Activated T-cell treated with anti-CD3 and anti-CD28 coated beads, Interleukin-2, amount 50 U/mL, for 24 hours (primary cell): ENCODE data around the gene MGMT.

Experiments used
- DNase-seq: peaks from one replicate; pipeline ENCODE4 v3.0.0-alpha.2; 2020
- H3K27ac Mint-ChIP-seq: 2 replicates; pipeline ENCODE4 v1.8.0; 2020; ENCODE audit warnings: mild to moderate bottlenecking, mixed read lengths
- H3K27me3 Mint-ChIP-seq: 2 replicates; pipeline ENCODE4 v1.8.0; 2020; ENCODE audit warnings: mixed read lengths
- H3K36me3 Mint-ChIP-seq: 2 replicates; pipeline ENCODE4 v1.8.0; 2020; ENCODE audit warnings: low read depth, mixed read lengths
- H3K4me1 Mint-ChIP-seq: 2 replicates; pipeline ENCODE4 v1.8.0; 2020; ENCODE audit warnings: low read depth, mixed read lengths
- H3K4me3 Mint-ChIP-seq: 2 replicates; pipeline ENCODE4 v1.8.0; 2020; ENCODE audit warnings: mild to moderate bottlenecking, moderate library complexity, mixed read lengths
- H3K9me3 Mint-ChIP-seq: 2 replicates; pipeline ENCODE4 v1.8.0; 2020; ENCODE audit warnings: mixed read lengths

MGMT gene

DNA sequence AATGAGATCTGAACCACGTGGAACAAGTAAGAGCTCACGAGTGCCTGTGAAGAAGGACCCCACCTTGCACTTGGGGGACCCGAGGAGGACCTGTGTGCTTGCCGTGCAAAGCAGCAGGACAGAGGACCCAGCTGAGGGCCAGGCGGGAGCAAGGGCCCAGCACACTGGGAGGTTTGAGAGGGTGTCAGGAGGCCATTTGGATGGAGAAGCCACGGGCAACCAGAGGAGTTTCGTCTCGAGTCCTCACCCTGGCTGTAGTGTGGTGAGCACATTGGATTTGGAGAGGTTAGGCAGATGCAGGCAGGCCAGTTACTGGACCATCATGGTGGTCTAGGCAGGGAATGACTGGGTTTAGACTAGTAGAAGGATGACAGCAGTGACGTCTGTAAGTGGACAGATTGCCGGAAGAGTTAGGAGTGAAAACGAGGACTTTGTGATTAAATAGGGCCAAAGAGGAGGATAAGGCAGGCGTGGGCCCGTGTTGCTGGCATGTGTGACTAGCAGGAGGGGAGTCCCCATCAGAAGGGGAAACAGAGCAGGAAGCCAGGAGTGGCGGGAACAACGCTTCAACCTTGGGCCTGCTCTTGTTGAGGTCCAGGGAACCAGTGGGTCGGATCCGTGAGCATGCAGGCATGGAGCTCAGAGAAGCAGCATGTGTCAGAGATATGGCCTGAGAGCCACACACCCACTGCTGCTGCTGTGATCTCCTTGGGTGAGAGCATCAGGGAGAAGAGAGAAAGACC is 208.2 kb downstream of the MGMT start:
- Mint-ChIP-seq H3K27me3 (no peaks in the 10 kb centered on the region), H3K36me3 (peaks cover 80% of the 10 kb centered on the region), H3K27ac (no peak overlapping the region), H3K4me3 (no peak overlapping the region), H3K9me3 (peaks cover 15% of the 10 kb centered on the region), H3K4me1 (no peaks in the 10 kb centered on the region)
- no peak for DNase-seq

DNA sequence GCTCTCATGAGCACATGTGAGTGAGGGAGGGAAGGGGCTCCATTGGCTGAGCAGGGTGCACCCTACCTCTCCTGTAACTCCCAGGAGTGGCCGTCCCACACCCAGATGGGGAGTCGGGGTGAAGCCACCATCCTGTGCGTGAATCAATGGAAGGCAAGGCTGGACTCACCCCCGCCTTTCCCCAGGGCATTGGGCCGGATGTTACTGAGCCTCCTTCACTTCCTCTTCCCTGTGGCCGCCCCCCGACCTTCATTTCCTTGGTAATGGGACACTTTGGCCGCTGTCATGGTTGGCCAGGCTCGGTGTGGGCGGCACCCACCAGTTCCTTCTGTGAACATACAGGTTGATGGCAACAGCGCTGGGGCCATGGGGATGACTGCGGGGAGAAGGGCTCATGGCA is 209.0 kb downstream of the MGMT start:
- Mint-ChIP-seq H3K4me3 (no peak overlapping the region), H3K36me3 (peaks cover 79% of the 10 kb centered on the region), H3K4me1 (no peaks in the 10 kb centered on the region), H3K27me3 (no peaks in the 10 kb centered on the region), H3K9me3 (peaks cover 15% of the 10 kb centered on the region), H3K27ac (no peak overlapping the region)
- DNase-seq = no peak

DNA sequence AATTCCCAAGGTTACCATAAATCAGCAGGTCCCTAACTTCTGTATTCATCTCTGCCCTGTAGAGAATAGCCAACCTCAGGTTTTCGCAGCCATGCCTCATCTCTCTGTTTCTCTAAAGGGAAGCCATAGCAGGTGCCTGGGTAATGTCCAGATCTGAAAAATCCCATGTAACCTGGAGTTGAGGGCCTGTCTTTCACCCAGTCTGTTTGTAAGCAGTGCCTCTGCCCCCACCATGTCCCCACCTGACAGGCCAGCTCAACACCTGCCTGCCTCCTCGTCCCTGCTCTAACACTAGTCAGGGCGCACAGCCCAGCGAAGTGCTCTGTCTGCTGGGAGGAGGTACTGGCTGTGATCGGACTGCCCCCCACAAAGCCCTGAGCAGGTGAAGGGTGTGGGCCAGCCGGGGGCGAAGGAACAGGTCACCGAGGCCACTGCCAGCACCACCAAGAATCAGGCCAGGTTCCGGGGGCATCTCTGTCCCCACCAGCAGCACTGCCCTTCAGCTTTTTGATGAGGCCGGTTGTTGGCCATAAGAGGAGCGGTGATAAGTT is 210.4 kb downstream of the MGMT start:
- Mint-ChIP-seq H3K27me3 (no peaks in the 10 kb centered on the region), H3K9me3 (peaks cover 15% of the 10 kb centered on the region), H3K4me3 (no peak overlapping the region), H3K36me3 (peaks cover 75% of the 10 kb centered on the region), H3K27ac (no peak overlapping the region), H3K4me1 (no peaks in the 10 kb centered on the region)
- no peak for DNase-seq

DNA sequence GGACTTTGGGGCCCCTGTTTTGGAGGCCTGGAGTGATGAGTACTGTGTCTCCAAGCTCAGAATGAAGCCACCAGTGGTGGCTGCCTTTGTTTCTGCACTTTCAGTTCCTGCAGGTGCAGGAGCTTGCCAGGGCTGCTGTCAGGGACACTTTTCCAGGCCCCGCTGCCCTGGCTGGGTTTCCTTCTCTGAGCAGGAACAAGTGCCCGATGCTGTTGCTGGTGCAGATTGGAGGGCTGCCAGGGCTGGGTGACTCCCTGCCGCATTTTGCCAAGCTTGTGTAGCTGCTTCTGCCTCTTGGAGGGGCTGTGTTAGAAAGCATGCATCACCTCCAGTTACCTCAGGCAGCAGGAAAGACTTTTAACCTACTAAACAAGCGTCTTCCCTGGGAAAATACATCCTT is 211.1 kb downstream of the MGMT start:
- Mint-ChIP-seq H3K9me3 (peaks cover 15% of the 10 kb centered on the region), H3K36me3 (peaks cover 67% of the 10 kb centered on the region), H3K27ac (no peak overlapping the region), H3K4me1 (no peaks in the 10 kb centered on the region), H3K4me3 (no peak overlapping the region), H3K27me3 (no peaks in the 10 kb centered on the region)
- no peak for DNase-seq

DNA sequence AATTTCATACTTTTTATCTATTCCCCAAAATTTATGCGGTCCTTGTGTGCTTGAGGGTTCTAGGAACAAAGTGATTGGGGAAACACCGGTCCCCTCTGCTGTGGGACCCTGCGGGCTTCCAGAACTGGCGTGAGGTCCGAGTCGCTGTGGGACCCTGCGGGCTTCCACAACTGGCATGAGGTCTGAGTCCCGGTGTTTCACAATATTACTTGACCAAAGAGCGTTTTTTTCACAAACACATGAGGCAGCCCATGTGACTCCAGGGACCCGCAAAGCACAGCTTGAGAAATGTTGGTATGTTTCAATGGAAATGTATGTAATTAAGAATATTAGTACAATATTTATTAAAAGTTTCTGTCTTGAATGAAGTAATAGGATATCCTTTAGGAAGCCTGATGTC is 212.2 kb downstream of the MGMT start:
- peaks cover 15% of the 10 kb centered on the region for H3K9me3 Mint-ChIP-seq
- H3K36me3 Mint-ChIP-seq = peaks cover 65% of the 10 kb centered on the region
- no peak for DNase-seq
- H3K4me1 Mint-ChIP-seq = no peaks in the 10 kb centered on the region
- no peak overlapping the region for H3K27ac Mint-ChIP-seq
- no peak overlapping the region for H3K4me3 Mint-ChIP-seq
- H3K27me3 Mint-ChIP-seq = no peaks in the 10 kb centered on the region

DNA sequence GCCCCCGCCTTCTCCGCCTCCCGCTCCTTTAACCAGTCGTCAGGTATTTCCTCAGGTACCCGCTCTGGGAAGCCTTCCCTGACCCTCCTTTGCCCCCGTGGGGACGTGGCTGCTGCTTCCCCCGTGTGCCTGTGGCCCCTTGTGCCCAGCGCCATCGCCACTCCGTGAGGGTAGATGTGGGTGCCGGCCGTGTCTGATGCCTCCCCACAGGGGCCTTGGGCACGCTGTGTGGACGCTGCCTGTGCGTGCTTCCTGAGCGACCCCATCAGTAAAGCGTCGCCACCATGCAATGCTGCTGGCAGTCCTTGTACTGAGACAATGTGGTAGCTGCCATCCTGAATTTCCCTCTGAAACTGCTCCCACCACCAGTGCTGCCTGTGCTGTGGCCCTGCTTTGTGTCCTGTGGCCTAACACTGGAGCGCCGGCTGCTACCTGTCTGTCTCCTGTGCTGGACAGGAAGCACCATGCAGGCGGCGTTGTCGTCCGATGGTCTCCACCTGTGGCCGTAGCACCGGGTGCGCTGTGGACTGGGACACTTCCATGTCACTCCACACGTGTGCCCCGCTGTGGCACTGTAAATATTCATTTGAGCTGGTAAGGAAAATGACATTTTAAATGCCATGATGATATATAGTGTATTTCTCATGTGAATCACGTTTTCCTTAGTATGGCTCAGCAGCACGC is 213.8 kb downstream of the MGMT start:
- H3K4me3 Mint-ChIP-seq = no peak overlapping the region
- DNase-seq = no peak

DNA sequence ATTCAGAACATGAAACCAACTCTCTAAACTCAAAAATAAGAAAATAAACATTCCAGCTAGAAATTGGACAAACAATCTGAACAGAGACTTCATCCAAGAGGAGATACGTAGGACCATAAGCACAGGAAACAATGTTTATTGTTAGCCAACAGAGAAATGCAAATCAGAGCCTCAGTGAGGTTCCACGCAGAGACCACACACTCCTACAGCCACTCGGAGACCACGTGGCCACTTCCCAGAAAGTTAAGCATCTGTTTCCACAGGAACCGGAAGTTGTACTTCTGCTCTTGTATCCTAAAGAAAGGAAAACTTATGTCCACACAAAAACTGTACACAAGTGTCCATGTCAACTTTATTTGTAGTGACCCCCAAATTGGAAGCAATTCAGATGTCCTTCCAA is 214.8 kb downstream of the MGMT start:
- Mint-ChIP-seq H3K9me3 (peaks cover 5% of the 10 kb centered on the region), H3K4me3 (no peak overlapping the region), H3K27me3 (no peaks in the 10 kb centered on the region), H3K4me1 (no peaks in the 10 kb centered on the region), H3K27ac (no peak overlapping the region), H3K36me3 (peaks cover 56% of the 10 kb centered on the region)
- DNase-seq = no peak

More for the DNA sequence above, 213.8 kb downstream of the MGMT start:
- Mint-ChIP-seq H3K27ac (no peak overlapping the region), H3K27me3 (no peaks in the 10 kb centered on the region), H3K4me1 (no peaks in the 10 kb centered on the region), H3K36me3 (peaks cover 59% of the 10 kb centered on the region), H3K9me3 (peaks cover 5% of the 10 kb centered on the region)

DNA sequence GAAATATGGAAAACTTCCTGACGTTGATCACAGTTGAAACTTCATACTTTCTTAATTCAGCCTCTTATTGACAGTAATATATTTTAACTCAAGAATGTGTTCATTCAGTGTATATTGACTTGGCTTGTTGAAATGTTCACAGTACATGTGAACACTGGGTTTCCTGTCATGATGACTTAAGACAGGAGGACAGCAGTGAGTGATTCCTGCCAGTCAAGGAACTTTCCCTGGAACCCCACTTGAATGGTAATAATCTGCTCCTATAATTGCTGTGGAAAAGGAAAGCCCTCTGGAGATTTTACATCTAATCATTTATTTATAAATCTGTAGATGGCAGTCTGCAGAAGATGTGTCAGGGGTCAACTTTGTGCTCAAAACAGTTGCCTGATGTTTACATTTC is 216.5 kb downstream of the MGMT start:
- H3K4me3 Mint-ChIP-seq = no peak overlapping the region
- no peaks in the 10 kb centered on the region for H3K27me3 Mint-ChIP-seq
- peaks cover 5% of the 10 kb centered on the region for H3K9me3 Mint-ChIP-seq
- H3K4me1 Mint-ChIP-seq = no peaks in the 10 kb centered on the region
- no peak overlapping the region for H3K27ac Mint-ChIP-seq
- no peak for DNase-seq
- peaks cover 44% of the 10 kb centered on the region for H3K36me3 Mint-ChIP-seq

DNA sequence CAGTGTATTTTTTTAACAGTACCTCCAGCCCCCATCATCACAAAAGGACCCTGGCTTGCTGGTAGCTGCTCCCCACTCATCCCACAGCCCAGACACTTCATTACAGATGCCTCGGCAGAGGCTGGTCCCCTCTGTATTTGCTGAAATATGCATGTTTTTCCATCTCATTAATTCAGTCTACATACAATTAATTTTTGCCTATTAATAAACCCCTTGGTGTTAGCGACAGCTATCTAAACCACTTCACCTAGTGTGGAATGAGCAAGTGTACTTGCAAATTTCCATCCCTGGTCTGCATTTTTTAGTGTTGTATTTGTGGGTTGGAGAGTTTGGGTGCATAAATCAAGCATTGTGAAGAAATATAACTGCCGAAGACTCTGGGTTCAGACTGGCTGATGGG is 216.9 kb downstream of the MGMT start:
- no peaks in the 10 kb centered on the region for H3K4me1 Mint-ChIP-seq
- H3K36me3 Mint-ChIP-seq = peaks cover 42% of the 10 kb centered on the region
- no peak overlapping the region for H3K27ac Mint-ChIP-seq
- no peak overlapping the region for H3K4me3 Mint-ChIP-seq
- DNase-seq = no peak
- peaks cover 5% of the 10 kb centered on the region for H3K9me3 Mint-ChIP-seq
- H3K27me3 Mint-ChIP-seq = no peaks in the 10 kb centered on the region

DNA sequence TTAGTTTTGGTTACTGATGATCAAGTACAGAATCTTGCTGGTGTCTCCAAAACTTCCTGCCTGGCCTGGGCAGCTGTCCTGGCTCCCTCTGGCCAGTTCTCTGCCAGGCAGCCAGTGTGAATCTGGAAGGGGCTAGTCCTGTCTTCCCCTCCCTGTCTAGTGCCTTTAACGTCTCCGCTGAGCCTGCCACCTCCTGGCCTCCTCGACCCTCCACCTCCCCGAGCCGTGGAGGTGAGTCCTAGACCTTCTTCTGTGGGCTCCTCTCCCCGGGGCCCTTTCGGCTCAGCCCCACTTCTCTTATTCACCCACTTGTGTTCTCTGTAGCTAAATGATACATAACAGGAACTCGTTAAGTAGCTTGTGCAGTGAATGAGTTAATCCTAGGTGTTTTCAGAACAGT is 218.2 kb downstream of the MGMT start:
- Mint-ChIP-seq H3K27me3 (no peaks in the 10 kb centered on the region), H3K4me3 (no peak overlapping the region)

DNA sequence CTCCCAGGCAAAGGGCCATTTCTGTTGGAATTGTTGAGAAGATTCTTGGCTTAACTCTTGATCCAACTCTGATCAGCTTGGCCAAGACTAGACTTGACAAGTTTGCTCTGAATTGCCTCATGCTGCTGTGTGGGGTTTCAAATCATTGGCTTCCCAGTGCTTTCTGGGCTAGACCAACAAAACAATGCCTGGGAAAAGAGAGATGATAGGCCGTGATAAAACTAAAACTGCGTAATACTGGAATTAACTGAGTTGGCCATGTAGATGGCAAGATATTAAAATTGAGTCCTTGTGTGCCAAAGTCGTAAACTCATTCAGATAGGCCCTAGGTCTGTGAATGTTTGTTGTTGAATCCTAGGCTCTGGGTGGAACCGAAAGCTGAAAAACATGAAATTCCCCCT is 222.6 kb downstream of the MGMT start:
- peaks cover 11% of the 10 kb centered on the region for H3K36me3 Mint-ChIP-seq
- no peaks in the 10 kb centered on the region for H3K9me3 Mint-ChIP-seq
- H3K27me3 Mint-ChIP-seq = no peaks in the 10 kb centered on the region
- DNase-seq = no peak
- H3K27ac Mint-ChIP-seq = no peak overlapping the region
- no peaks in the 10 kb centered on the region for H3K4me1 Mint-ChIP-seq
- no peak overlapping the region for H3K4me3 Mint-ChIP-seq

More for the DNA sequence above, 218.2 kb downstream of the MGMT start:
- Mint-ChIP-seq H3K9me3 (no peaks in the 10 kb centered on the region), H3K4me1 (no peaks in the 10 kb centered on the region), H3K27ac (no peak overlapping the region), H3K36me3 (peaks cover 30% of the 10 kb centered on the region)
- DNase-seq = no peak

DNA sequence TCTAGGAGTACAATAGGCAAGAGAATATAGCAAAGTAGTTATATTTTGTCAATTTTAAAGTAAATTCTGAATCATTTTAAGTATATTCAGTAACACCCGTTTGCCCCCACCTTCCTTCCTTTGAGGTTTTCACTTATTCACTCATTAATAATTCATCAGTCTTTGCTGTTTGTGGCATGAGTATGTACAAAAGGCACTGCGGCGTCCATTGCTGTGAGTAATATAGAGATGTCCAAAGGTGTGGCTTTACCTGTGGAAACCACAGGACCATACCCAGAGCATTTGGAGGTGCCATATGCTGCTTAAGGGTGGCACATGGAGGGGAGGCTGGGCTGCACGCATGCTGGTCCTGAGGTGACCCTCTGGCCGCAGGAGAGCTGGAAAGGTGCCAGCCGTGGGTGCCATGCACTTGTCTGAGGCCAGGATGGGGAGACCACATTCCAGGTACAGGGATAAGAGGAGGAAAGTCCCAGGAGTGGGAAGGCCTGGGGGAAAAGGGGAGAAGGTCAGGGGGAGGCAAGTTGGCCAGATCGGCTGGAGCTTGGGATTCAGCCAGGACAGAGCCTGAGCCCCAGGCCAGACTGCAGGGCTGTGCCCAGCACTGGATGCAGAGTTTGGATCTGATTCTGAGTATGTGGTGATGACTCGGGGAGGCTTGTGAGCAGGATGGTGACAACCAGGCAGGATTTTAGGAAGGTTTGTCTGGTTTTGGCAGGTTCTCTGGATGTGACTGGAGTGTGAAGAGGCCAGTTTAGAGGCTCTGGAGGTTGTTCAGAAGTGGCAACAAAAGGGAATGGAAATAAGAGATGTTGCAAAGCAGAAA is 223.4 kb downstream of the MGMT start:
- H3K27ac Mint-ChIP-seq = no peak overlapping the region

DNA sequence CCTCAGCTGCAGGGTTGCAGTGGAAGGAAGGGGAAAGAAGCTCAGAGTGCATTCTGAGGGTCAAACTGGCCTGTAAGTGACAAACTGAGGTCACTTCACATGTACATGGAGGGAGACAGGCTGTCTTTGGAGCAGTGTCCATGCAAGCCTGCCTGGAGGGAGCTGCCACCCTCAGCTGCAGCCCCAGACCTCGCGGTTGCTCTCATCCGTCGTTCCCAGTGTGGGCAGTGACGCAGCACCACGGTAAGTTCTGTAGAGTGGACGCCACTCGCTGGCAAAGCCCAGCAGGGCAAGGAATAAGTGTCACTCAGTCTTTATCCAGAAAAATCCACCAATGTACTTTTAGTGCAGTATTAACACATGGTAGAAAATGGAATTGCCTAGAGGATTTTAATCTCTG is 225.7 kb downstream of the MGMT start:
- Mint-ChIP-seq H3K4me3 (no peak overlapping the region), H3K9me3 (peaks cover 3% of the 10 kb centered on the region)

More for the DNA sequence above, 223.4 kb downstream of the MGMT start:
- H3K9me3 Mint-ChIP-seq = no peaks in the 10 kb centered on the region
- H3K4me1 Mint-ChIP-seq = no peaks in the 10 kb centered on the region
- no peak overlapping the region for H3K4me3 Mint-ChIP-seq
- no peak for DNase-seq
- H3K36me3 Mint-ChIP-seq = peaks cover 8% of the 10 kb centered on the region
- no peaks in the 10 kb centered on the region for H3K27me3 Mint-ChIP-seq

DNA sequence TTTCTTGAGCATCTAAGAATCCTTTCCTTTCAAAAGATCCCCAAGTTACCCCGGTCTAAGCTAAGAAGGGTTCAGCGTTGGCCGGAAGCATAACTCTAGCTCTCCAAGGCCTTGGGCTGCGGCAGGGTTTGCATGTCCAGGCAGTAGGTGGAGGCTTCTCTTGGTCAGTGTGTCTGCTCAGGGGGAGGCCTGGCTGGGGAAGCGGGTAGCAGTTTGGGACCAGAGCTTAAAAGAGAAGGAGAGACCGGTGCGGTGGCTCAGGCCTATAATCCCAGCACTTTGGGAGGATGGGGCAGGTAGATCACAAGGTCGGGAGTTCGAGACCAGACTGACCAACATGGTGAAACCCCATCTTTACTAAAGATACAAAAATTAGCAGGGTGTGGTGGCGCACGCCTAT is 226.3 kb downstream of the MGMT start:
- Mint-ChIP-seq H3K27ac (no peak overlapping the region), H3K9me3 (peaks cover 3% of the 10 kb centered on the region), H3K36me3 (peaks cover 7% of the 10 kb centered on the region), H3K4me1 (no peaks in the 10 kb centered on the region), H3K4me3 (no peak overlapping the region), H3K27me3 (no peaks in the 10 kb centered on the region)
- DNase-seq = no peak

More for the DNA sequence above, 225.7 kb downstream of the MGMT start:
- H3K27me3 Mint-ChIP-seq = no peaks in the 10 kb centered on the region
- no peaks in the 10 kb centered on the region for H3K4me1 Mint-ChIP-seq
- H3K36me3 Mint-ChIP-seq = peaks cover 7% of the 10 kb centered on the region
- DNase-seq = no peak
- no peak overlapping the region for H3K27ac Mint-ChIP-seq
